ENCODE data around the gene EML5. TPM values are rescaled to one million over a fixed set of nuclear protein-coding genes. Genes with fewer than 3 reads are reported as not detected.

EML5 gene
- total and polyA plus RNA-seq, 2 experiments from 2014 or later: 1.4 TPM; not detected in 1

DNA sequence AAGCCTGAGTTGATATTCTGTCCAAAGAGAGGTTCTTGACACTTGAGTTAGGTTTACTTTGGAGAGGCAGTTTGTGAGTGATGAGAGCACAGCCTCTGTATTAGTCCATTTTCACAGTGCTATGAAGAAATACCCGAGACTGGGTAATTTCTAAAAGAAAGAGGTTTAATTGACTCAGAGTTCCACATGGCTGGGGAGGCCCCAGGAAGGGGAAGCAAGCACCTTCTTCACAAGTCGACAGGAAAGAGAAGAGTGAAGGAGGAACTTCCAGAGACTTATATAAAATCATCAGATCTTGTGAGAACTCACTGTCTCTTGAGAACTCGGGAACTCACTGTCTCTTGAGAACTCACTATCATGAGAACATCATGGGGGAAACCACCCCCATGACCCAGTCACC lies 224.6 kb downstream of the EML5 start:
- WGBS (ENCODE audit: low lambda C conversion rate, missing lambda C conversion rate): 94% methylated on average over 3 of the region's 3 CpGs

DNA sequence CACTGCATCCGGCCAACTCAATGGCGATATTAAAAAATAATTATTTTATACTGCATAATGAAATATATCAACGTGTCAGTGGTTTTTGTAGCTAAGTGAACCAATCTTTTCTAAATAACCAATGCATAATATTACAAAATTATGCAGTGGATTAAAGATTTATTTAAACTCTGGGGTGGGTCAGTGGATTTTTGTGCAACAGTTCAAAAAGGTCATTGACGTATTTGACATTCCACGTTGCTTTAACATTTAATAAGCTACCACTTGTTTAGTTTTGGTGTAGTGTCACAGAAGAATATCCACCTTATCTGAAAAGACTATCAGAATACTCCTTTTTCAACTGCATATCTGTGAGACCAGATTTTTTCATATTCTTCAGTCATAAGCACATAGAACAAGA lies 227.3 kb downstream of the EML5 start:
- Histone ChIP-seq H3K4me3 (no peak overlapping the region), H4K20me1 (ENCODE audit: insufficient read depth, poor library complexity, severe bottlenecking) (peaks cover 21% of the 10 kb centered on the region), H3K36me3 (replicated peaks; ENCODE audit: insufficient read depth, low read depth) (no peaks in the 10 kb centered on the region), H3K27me3 (no peaks in the 10 kb centered on the region), H3K9me2 (replicated peaks; ENCODE audit: insufficient read depth) (no peaks in the 10 kb centered on the region), H3K79me2 (peaks cover 62% of the 10 kb centered on the region), H2AFZ (no peak overlapping the region), H3K9me3 (ENCODE audit: low read depth) (no peaks in the 10 kb centered on the region), H3K27ac (no peak overlapping the region), H3K4me1 (ENCODE audit: insufficient read depth) (peaks cover 13% of the 10 kb centered on the region), H3K4me2 (no peak overlapping the region)
- no peak for DNase-seq (ENCODE audit: low spot score)
- WGBS (ENCODE audit: low lambda C conversion rate, missing lambda C conversion rate): 92% methylated on average over 5 of the region's 5 CpGs
- TF ChIP-seq EZH2 (IDR thresholded peaks at IDR 0.05; ENCODE audit: borderline replicate concordance) (no peak), EZH2phosphoT487 (IDR thresholded peaks at IDR 0.05; ENCODE audit: low read depth, severe bottlenecking, unreplicated experiment) (no peak)
- TF ChIP-seq, protein P1, sequence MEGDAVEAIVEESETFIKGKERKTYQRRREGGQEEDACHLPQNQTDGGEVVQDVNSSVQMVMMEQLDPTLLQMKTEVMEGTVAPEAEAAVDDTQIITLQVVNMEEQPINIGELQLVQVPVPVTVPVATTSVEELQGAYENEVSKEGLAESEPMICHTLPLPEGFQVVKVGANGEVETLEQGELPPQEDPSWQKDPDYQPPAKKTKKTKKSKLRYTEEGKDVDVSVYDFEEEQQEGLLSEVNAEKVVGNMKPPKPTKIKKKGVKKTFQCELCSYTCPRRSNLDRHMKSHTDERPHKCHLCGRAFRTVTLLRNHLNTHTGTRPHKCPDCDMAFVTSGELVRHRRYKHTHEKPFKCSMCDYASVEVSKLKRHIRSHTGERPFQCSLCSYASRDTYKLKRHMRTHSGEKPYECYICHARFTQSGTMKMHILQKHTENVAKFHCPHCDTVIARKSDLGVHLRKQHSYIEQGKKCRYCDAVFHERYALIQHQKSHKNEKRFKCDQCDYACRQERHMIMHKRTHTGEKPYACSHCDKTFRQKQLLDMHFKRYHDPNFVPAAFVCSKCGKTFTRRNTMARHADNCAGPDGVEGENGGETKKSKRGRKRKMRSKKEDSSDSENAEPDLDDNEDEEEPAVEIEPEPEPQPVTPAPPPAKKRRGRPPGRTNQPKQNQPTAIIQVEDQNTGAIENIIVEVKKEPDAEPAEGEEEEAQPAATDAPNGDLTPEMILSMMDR (IDR thresholded peaks at IDR 0.05; ENCODE audit: poor library complexity): no peak

More for the DNA sequence above, 224.6 kb downstream of the EML5 start:
- no peak for DNase-seq (ENCODE audit: low spot score)
- Histone ChIP-seq H3K36me3 (replicated peaks; ENCODE audit: insufficient read depth, low read depth) (peaks cover 9% of the 10 kb centered on the region), H2AFZ (no peak overlapping the region), H3K27ac (no peak overlapping the region), H3K9me3 (ENCODE audit: low read depth) (no peaks in the 10 kb centered on the region), H3K27me3 (no peaks in the 10 kb centered on the region), H4K20me1 (ENCODE audit: insufficient read depth, poor library complexity, severe bottlenecking) (peaks cover 24% of the 10 kb centered on the region), H3K4me1 (ENCODE audit: insufficient read depth) (peaks cover 9% of the 10 kb centered on the region), H3K4me3 (no peak overlapping the region), H3K9me2 (replicated peaks; ENCODE audit: insufficient read depth) (no peaks in the 10 kb centered on the region), H3K4me2 (no peak overlapping the region), H3K79me2 (peaks cover 62% of the 10 kb centered on the region)
- no peak for TF ChIP-seq EZH2phosphoT487 (IDR thresholded peaks at IDR 0.05; ENCODE audit: low read depth, severe bottlenecking, unreplicated experiment)
- no peak for TF ChIP-seq EZH2 (IDR thresholded peaks at IDR 0.05; ENCODE audit: borderline replicate concordance)
- TF ChIP-seq, protein P1 (IDR thresholded peaks at IDR 0.05; ENCODE audit: poor library complexity): no peak

DNA sequence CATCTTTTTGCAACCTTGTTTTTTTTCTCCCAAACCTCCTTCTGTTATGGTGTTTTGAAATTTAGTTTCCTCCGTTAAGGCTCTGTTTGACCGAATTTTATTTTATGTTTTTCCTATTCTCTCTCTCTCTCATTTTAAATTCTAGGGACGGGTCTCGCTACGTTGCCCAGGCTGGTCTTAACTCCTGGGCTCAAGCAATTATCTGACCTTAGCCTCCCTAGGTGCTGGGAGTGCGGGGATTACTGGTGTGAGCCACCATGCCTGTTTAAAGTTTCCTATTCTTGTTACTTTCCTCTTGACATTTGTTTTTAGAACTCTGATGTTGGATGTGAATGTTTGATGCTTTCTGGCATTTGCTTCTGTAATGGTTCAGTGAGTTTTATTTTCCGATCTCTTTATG lies 228.9 kb downstream of the EML5 start:
- no peak overlapping the region for H2AFZ ChIP-seq
- no peaks in the 10 kb centered on the region for H3K9me3 ChIP-seq (ENCODE audit: low read depth)
- H4K20me1 ChIP-seq (ENCODE audit: insufficient read depth, poor library complexity, severe bottlenecking): peaks cover 21% of the 10 kb centered on the region
- TF ChIP-seq, protein P1 (IDR thresholded peaks at IDR 0.05; ENCODE audit: poor library complexity): no peak
- TF ChIP-seq EZH2 (IDR thresholded peaks at IDR 0.05; ENCODE audit: borderline replicate concordance): no peak
- no peak for TF ChIP-seq EZH2phosphoT487 (IDR thresholded peaks at IDR 0.05; ENCODE audit: low read depth, severe bottlenecking, unreplicated experiment)
- no peaks in the 10 kb centered on the region for H3K27me3 ChIP-seq
- peaks cover 13% of the 10 kb centered on the region for H3K4me1 ChIP-seq (ENCODE audit: insufficient read depth)
- no peaks in the 10 kb centered on the region for H3K36me3 ChIP-seq (replicated peaks; ENCODE audit: insufficient read depth, low read depth)
- peak overlapping the region; percentile 92 for H3K4me2 ChIP-seq
- H3K4me3 ChIP-seq: peak overlapping the region; percentile 82
- 20% methylated on average over 7 of the region's 7 CpGs for WGBS (ENCODE audit: low lambda C conversion rate, missing lambda C conversion rate)
- DNase-seq (ENCODE audit: low spot score): no peak
- H3K27ac ChIP-seq: peak overlapping the region; percentile 93
- peaks cover 54% of the 10 kb centered on the region for H3K79me2 ChIP-seq
- H3K9me2 ChIP-seq (replicated peaks; ENCODE audit: insufficient read depth): no peaks in the 10 kb centered on the region
